Liver (tissue), 9 donors: ENCODE data around the gene MRAP2. TPM values are rescaled to one million over a fixed set of nuclear protein-coding genes. Genes with fewer than 3 reads are reported as not detected.
A peak's percentile ranks its signal among the peaks of the same experiment; 100 is the strongest.

Experiments used
- DNase-seq: peaks from one replicate; pipeline ENCODE4 v3.0.0-alpha.2; 2017; ENCODE audit warnings: low spot score
- H3K27ac ChIP-seq, 2 donors: one replicate each; pipeline ENCODE4 v1.7.0; 2013; ENCODE audit warnings: inconsistent platforms in 2 of 2, low read length in 2 of 2, control low read depth in 1 of 2, low read depth in 1 of 2, mild to moderate bottlenecking in 1 of 2
- H3K27me3 ChIP-seq, 4 donors: one replicate each; pipeline versions ENCODE4 v1.6.1 to v1.7.0; 2013; ENCODE audit warnings: low read length in 3 of 4, inconsistent platforms in 1 of 4, mild to moderate bottlenecking in 1 of 4, moderate library complexity in 1 of 4; ENCODE audit not compliant: control insufficient read depth in 4 of 4, insufficient read depth in 4 of 4
- H3K36me3 ChIP-seq, 4 donors: one replicate each; pipeline versions ENCODE4 v1.6.1 to v1.7.0; 2013; ENCODE audit warnings: low read length in 3 of 4, mild to moderate bottlenecking in 3 of 4, low read depth in 1 of 4, moderate library complexity in 1 of 4; ENCODE audit not compliant: control insufficient read depth in 4 of 4, insufficient read depth in 3 of 4
- H3K4me1 ChIP-seq, 4 donors: one replicate each; pipeline versions ENCODE4 v1.6.1 to v1.7.0; 2013; ENCODE audit warnings: low read length in 3 of 4, mild to moderate bottlenecking in 3 of 4, moderate library complexity in 1 of 4; ENCODE audit not compliant: control insufficient read depth in 4 of 4, insufficient read depth in 4 of 4
- H3K4me3 ChIP-seq, 3 donors: one replicate each; pipeline versions ENCODE4 v1.6.1 to v1.7.0; 2013; ENCODE audit warnings: low read length in 3 of 3, control low read depth in 1 of 3, low read depth in 1 of 3, mild to moderate bottlenecking in 1 of 3
- H3K9ac ChIP-seq, 2 donors: one replicate each; pipeline ENCODE4 v1.7.0; 2013; ENCODE audit warnings: low read length in 2 of 2, mild to moderate bottlenecking in 2 of 2, moderate library complexity in 2 of 2, control low read depth in 1 of 2, low read depth in 1 of 2
- H3K9me3 ChIP-seq, 4 donors: one replicate each; pipeline versions ENCODE4 v1.6.1 to v1.7.0; 2013; ENCODE audit warnings: low read length in 3 of 4; ENCODE audit not compliant: control insufficient read depth in 4 of 4
- ATF3 ChIP-seq: IDR thresholded peaks from 2 replicates; pipeline ENCODE4 v1.6.1; 2016; ENCODE audit warnings: antibody characterized with exemption
- FOXA2 ChIP-seq: IDR thresholded peaks from 2 replicates; pipeline ENCODE4 v1.6.1; 2016; ENCODE audit warnings: antibody characterized with exemption
- GABPA ChIP-seq, 2 donors: IDR thresholded peaks in 1 of 2; conservative IDR thresholded peaks in 1 of 2; 2 replicates each; pipeline ENCODE4 v1.6.1; 2016; ENCODE audit warnings: antibody characterized with exemption in 2 of 2, mild to moderate bottlenecking in 1 of 2, moderate library complexity in 1 of 2
- HNF4A ChIP-seq, 2 donors: conservative IDR thresholded peaks; 2 replicates each; pipeline ENCODE4 v1.6.1; 2016; ENCODE audit warnings: antibody characterized with exemption in 2 of 2, mild to moderate bottlenecking in 2 of 2
- JUND ChIP-seq, 2 donors: IDR thresholded peaks; 2 replicates each; pipeline ENCODE4 v1.6.1; 2016; ENCODE audit warnings: antibody characterized with exemption in 2 of 2
- MAX ChIP-seq: IDR thresholded peaks from 2 replicates; pipeline ENCODE4 v1.6.1; 2016; ENCODE audit warnings: antibody characterized with exemption
- RAD21 ChIP-seq, 2 donors: IDR thresholded peaks; 2 replicates each; pipeline ENCODE4 v1.6.1; 2016; ENCODE audit warnings: antibody characterized with exemption in 2 of 2, mild to moderate bottlenecking in 2 of 2
- REST ChIP-seq: IDR thresholded peaks from 2 replicates; pipeline ENCODE4 v1.6.1; 2016; ENCODE audit warnings: antibody characterized with exemption, mild to moderate bottlenecking
- RXRA ChIP-seq, 2 donors: IDR thresholded peaks; 2 replicates each; pipeline ENCODE4 v1.6.1; 2017 to 2018; ENCODE audit warnings: antibody characterized with exemption in 2 of 2, mild to moderate bottlenecking in 1 of 2
- TAF1 ChIP-seq: conservative IDR thresholded peaks from 2 replicates; pipeline ENCODE4 v1.6.1; 2016; ENCODE audit warnings: antibody characterized with exemption, mild to moderate bottlenecking
- YY1 ChIP-seq: IDR thresholded peaks from 2 replicates; pipeline ENCODE4 v1.6.1; 2016; ENCODE audit warnings: antibody characterized with exemption, mild to moderate bottlenecking
- WGBS: extraction: QIAGEN DNeasy Blood & Tissue Kit; methylation state at CpG from one replicate; pipeline ENCODE4 v1.1.7; 2013; 5-methylcytosine and 5-hydroxymethylcytosine counted together
- polyA plus RNA-seq, 2 donors: library from polyadenylated mRNA; stranded (reverse) in 1 of 2; unstranded in 1 of 2; fragments of 200-250 nt in 1 of 2; fragments of >200 nt in 1 of 2; fragmentation: Nextera tagmentation in 1 of 2; extraction: Ambion mirVana in 1 of 2; gene quantifications; one replicate each; pipeline versions ENCODE4 v1.2.1 to v1.2.3, GENCODE V29; 2013 to 2015
- total RNA-seq, 2 donors: library from RNA; depleted of rRNA; stranded (reverse); fragments of >200 nt; gene quantifications; one replicate each; pipeline ENCODE4 v1.2.3, GENCODE V29; 2014
- donor health status: healthy.
- donor health status: healthy.
- donor health status: healthy.
- donor health status: healthy.
- donor health status: healthy.

MRAP2 gene
- total and polyA plus RNA-seq, 4 donors, result 0.05 to 0.51 (median 0.08) TPM; not detected in 1

- no peak for TF ChIP-seq ATF3
- no peak for DNase-seq
- WGBS, result 68% methylated on average over 6 of the region's 6 CpGs
Measured at GRCh38 chr6:84019842-84020211, 13.7 kb upstream of the MRAP2 start.

GRCh38 chr6:84021625-84022024 lies 11.9 kb upstream of the MRAP2 start:
- Histone ChIP-seq H3K4me1 (no peaks in the 10 kb centered on the region), H3K27ac (no peak overlapping the region), H3K9me3 (no peaks in the 10 kb centered on the region), H3K4me3 (no peak overlapping the region), H3K27me3 (peaks cover 0 to 7% (median 0%) of the 10 kb centered on the region in 4 donors), H3K9ac (no peak overlapping the region), H3K36me3 (no peaks in the 10 kb centered on the region)
- no peak for DNase-seq
- 62% methylated on average over 2 of the region's 2 CpGs for WGBS
- no peak for TF ChIP-seq FOXA2
- TF ChIP-seq HNF4A (conservative IDR thresholded peaks at IDR 0.05), result peak; percentile 7 to 29
- TF ChIP-seq YY1, result peak; percentile 27

More at GRCh38 chr6:84019842-84020211, 13.7 kb upstream of the MRAP2 start:
- no peak overlapping the region for H3K9ac ChIP-seq
- no peaks in the 10 kb centered on the region for H3K4me1 ChIP-seq
- no peaks in the 10 kb centered on the region for H3K36me3 ChIP-seq
- no peak overlapping the region for H3K4me3 ChIP-seq
- H3K27me3 ChIP-seq, result peaks cover 0 to 7% (median 0%) of the 10 kb centered on the region in 4 donors
- H3K9me3 ChIP-seq, result no peaks in the 10 kb centered on the region
- no peak overlapping the region for H3K27ac ChIP-seq

- no peak for TF ChIP-seq GABPA (IDR thresholded peaks at IDR 0.05 in 1 of 2, conservative IDR thresholded peaks at IDR 0.05 in 1 of 2)
- TF ChIP-seq TAF1, result no peak
- no peak for TF ChIP-seq RAD21 (IDR thresholded peaks at IDR 0.05)
- TF ChIP-seq RXRA (IDR thresholded peaks at IDR 0.05), result no peak
- no peak for TF ChIP-seq MAX
- TF ChIP-seq JUND (IDR thresholded peaks at IDR 0.05), result no peak
- no peak for TF ChIP-seq HNF4A (conservative IDR thresholded peaks at IDR 0.05)
- TF ChIP-seq REST, result no peak
- no peak for TF ChIP-seq ATF3
- Histone ChIP-seq H3K27ac (no peak overlapping the region), H3K36me3 (no peaks in the 10 kb centered on the region), H3K4me3 (no peak overlapping the region), H3K9me3 (no peaks in the 10 kb centered on the region), H3K4me1 (no peaks in the 10 kb centered on the region), H3K9ac (no peak overlapping the region), H3K27me3 (no peaks in the 10 kb centered on the region)
- 61% methylated on average over 5 of the region's 5 CpGs for WGBS
- DNase-seq, result no peak
Measured at GRCh38 chr6:84026721-84027164, 6.8 kb upstream of the MRAP2 start.
